DMS79 (cell line): ENCODE measurements around the gene ADGRG6.
A peak's percentile ranks its signal among the peaks of the same experiment; 100 is the strongest.

Experiments
- DNase-seq: peaks from one replicate; lab custom pipeline; 2025; lab: John Stamatoyannopoulos, UW

The ADGRG6 gene

GRCh38 chr6:142322066-142322465 lies 20.3 kb downstream of the ADGRG6 start:
- DNase-seq: no peak

GRCh38 chr6:142322504-142323198 lies 20.8 kb downstream of the ADGRG6 start:
- peak; percentile 78 for DNase-seq

GRCh38 chr6:142323377-142323776 lies 21.6 kb downstream of the ADGRG6 start:
- DNase-seq: peak; percentile 46

- DNase-seq: no peak
Measured at GRCh38 chr6:142324111-142324510, 22.3 kb downstream of the ADGRG6 start.

GRCh38 chr6:142325111-142325510 lies 23.3 kb downstream of the ADGRG6 start:
- DNase-seq: no peak

- no peak for DNase-seq
Measured at GRCh38 chr6:142326540-142326939, 24.7 kb downstream of the ADGRG6 start.

- DNase-seq: no peak
Measured at GRCh38 chr6:142328070-142328469, 26.3 kb downstream of the ADGRG6 start.

- no peak for DNase-seq
Measured at GRCh38 chr6:142329486-142330113, 27.8 kb downstream of the ADGRG6 start.

GRCh38 chr6:142331075-142331551 lies 29.3 kb downstream of the ADGRG6 start:
- no peak for DNase-seq

- no peak for DNase-seq
Measured at GRCh38 chr6:142331601-142332000, 29.8 kb downstream of the ADGRG6 start.

- DNase-seq: no peak
Measured at GRCh38 chr6:142332393-142333098, 30.7 kb downstream of the ADGRG6 start.

GRCh38 chr6:142333431-142333830 lies 31.6 kb downstream of the ADGRG6 start:
- DNase-seq: no peak

GRCh38 chr6:142334294-142334693 lies 32.5 kb downstream of the ADGRG6 start:
- DNase-seq: no peak

GRCh38 chr6:142335415-142335814 lies 33.6 kb downstream of the ADGRG6 start:
- DNase-seq: no peak

GRCh38 chr6:142336183-142336582 lies 34.4 kb downstream of the ADGRG6 start:
- DNase-seq: no peak

GRCh38 chr6:142336787-142337186 lies 35.0 kb downstream of the ADGRG6 start:
- DNase-seq: no peak

- DNase-seq: peak; percentile 53
Measured at GRCh38 chr6:142339113-142339512, 37.3 kb downstream of the ADGRG6 start.

GRCh38 chr6:142339968-142340658 lies 38.3 kb downstream of the ADGRG6 start:
- DNase-seq: no peak

- DNase-seq: no peak
Measured at GRCh38 chr6:142341855-142342330, 40.1 kb downstream of the ADGRG6 start.

GRCh38 chr6:142342986-142343385 lies 41.2 kb downstream of the ADGRG6 start:
- DNase-seq: no peak

GRCh38 chr6:142343938-142344337 lies 42.1 kb downstream of the ADGRG6 start:
- DNase-seq: no peak

GRCh38 chr6:142345261-142345660 lies 43.5 kb downstream of the ADGRG6 start:
- no peak for DNase-seq
